Esophagus muscularis mucosa (tissue), 4 donors: ENCODE results near the gene PPP1R3D.

ENCODE experiments used
- EP300 ChIP-seq: sonication (generic); formaldehyde crosslinking; IDR thresholded peaks from one replicate; pipeline ENCODE4 v1.6.1; 2017; ENCODE audit warnings: antibody characterized with exemption
- POLR2AphosphoS5 ChIP-seq, 2 donors: sonication (generic); formaldehyde crosslinking; IDR thresholded peaks; one replicate each; pipeline ENCODE4 v1.6.1; 2017; ENCODE audit warnings: antibody characterized with exemption in 2 of 2
- TF ChIP-seq, protein P1 (sequence below), 3 experiments: fragments of 200-600 bp in 2 of 3; fragments of 450-650 bp in 1 of 3; sonication (generic) in 2 of 3; IDR thresholded peaks; one replicate each; pipeline ENCODE4 v1.5.1; 2017 to 2019; ENCODE audit warnings: antibody characterized with exemption in 3 of 3, mild to moderate bottlenecking in 2 of 3, moderate library complexity in 1 of 3

DNA sequence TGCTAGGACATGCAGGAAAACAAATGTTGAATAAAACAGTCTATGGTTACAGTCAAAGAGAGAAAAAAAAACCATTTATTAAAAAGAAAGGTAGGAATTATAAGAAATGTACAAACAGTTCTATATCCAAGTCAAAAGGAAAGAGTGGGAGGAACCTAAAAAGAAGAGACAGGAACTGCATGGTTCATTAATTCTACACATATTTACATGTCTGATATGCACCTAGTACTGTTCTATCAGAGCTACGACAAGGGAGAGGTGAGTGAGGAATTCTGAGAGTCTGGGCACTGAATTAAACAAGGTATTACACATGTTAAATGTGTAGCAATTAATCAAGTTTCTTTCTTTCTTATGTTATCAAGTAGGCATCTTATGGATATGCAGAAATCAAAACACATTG is 48.5 kb downstream of the PPP1R3D start:
- TF ChIP-seq, protein P1, sequence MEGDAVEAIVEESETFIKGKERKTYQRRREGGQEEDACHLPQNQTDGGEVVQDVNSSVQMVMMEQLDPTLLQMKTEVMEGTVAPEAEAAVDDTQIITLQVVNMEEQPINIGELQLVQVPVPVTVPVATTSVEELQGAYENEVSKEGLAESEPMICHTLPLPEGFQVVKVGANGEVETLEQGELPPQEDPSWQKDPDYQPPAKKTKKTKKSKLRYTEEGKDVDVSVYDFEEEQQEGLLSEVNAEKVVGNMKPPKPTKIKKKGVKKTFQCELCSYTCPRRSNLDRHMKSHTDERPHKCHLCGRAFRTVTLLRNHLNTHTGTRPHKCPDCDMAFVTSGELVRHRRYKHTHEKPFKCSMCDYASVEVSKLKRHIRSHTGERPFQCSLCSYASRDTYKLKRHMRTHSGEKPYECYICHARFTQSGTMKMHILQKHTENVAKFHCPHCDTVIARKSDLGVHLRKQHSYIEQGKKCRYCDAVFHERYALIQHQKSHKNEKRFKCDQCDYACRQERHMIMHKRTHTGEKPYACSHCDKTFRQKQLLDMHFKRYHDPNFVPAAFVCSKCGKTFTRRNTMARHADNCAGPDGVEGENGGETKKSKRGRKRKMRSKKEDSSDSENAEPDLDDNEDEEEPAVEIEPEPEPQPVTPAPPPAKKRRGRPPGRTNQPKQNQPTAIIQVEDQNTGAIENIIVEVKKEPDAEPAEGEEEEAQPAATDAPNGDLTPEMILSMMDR (IDR thresholded peaks at IDR 0.05) = no peak
- no peak for TF ChIP-seq POLR2AphosphoS5 (IDR thresholded peaks at IDR 0.05)
- TF ChIP-seq EP300 = no peak
